Measurements from ENCODE around the gene TSPYL4.

DNA sequence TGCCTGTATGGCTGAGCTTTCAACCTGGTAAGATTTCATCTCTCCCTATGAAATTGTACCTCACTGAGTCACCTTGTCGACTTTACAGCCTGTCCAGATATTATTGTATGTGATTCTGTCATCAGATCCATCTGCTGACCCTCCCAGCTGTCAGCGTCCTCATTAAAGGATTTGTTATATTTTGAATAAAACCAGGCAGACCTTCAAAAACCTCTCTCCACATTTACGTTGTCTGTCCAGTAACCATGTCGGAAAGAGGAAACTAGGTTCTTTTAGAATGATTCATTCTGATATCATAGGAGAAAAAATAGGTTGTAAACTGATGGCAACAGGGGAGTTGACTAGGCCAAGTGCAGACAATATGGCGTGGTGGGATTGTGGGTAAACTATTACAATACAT, 38.5 kb downstream of the TSPYL4 start:
- TF ChIP-seq, protein P1, sequence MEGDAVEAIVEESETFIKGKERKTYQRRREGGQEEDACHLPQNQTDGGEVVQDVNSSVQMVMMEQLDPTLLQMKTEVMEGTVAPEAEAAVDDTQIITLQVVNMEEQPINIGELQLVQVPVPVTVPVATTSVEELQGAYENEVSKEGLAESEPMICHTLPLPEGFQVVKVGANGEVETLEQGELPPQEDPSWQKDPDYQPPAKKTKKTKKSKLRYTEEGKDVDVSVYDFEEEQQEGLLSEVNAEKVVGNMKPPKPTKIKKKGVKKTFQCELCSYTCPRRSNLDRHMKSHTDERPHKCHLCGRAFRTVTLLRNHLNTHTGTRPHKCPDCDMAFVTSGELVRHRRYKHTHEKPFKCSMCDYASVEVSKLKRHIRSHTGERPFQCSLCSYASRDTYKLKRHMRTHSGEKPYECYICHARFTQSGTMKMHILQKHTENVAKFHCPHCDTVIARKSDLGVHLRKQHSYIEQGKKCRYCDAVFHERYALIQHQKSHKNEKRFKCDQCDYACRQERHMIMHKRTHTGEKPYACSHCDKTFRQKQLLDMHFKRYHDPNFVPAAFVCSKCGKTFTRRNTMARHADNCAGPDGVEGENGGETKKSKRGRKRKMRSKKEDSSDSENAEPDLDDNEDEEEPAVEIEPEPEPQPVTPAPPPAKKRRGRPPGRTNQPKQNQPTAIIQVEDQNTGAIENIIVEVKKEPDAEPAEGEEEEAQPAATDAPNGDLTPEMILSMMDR (IDR thresholded peaks at IDR 0.05; ENCODE audit: low read depth, low read length), result no peak
- no peak for TF ChIP-seq EZH2phosphoT487 (IDR thresholded peaks at IDR 0.05; ENCODE audit: low read depth)
